NCI-H187 (cell line): ENCODE results near the gene PRKAR1A.
A peak's percentile ranks its signal among the peaks of the same experiment; 100 is the strongest.
"Not testable (repeated sequence)": the region's sequence is repeated elsewhere in the genome, so short reads cannot be mapped to it uniquely, and the experiment has no call there.

Source experiments
- DNase-seq, 2 experiments: peaks; one replicate each; lab custom pipeline; 2025; lab: John Stamatoyannopoulos, UW

Gene PRKAR1A

DNA sequence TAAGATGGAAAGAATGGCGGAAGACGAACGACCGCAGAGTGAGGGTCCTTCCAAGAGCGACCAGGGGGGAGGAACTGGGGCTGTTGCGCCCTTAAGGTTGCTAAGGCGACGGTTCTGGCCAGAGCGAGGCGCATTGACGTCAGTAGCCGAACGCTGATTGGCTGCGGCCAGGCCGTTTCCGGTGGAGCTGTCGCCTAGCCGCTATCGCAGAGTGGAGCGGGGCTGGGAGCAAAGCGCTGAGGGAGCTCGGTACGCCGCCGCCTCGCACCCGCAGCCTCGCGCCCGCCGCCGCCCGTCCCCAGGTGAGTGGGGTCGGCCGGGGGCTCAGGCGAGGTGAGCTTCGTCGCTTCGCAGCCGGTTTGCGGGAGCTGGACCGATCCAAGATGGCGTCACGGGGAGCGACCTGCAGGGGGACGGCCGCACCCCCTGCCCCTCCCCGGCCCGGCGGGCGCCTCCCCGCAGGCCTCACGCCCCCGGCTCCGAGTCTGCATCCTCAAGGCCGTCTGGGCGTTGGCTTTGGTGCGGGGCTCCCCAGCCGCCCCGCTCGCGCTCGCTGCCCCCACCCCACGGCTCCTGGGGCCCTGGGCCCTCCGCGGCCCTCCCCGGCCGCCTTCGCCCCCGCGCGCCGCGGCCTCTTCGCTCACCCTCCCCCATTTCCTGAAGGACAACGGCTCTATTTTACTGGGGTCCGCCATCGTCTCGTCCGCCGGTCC is at the start of gene PRKAR1A:
TSS of gene PRKAR1A (plus strand) at position 184 of the 713 bp plus-strand sequence. CDS start 2,970 bp downstream, outside the sequence.
- DNase-seq, result peak; percentile 80 to 86

DNA sequence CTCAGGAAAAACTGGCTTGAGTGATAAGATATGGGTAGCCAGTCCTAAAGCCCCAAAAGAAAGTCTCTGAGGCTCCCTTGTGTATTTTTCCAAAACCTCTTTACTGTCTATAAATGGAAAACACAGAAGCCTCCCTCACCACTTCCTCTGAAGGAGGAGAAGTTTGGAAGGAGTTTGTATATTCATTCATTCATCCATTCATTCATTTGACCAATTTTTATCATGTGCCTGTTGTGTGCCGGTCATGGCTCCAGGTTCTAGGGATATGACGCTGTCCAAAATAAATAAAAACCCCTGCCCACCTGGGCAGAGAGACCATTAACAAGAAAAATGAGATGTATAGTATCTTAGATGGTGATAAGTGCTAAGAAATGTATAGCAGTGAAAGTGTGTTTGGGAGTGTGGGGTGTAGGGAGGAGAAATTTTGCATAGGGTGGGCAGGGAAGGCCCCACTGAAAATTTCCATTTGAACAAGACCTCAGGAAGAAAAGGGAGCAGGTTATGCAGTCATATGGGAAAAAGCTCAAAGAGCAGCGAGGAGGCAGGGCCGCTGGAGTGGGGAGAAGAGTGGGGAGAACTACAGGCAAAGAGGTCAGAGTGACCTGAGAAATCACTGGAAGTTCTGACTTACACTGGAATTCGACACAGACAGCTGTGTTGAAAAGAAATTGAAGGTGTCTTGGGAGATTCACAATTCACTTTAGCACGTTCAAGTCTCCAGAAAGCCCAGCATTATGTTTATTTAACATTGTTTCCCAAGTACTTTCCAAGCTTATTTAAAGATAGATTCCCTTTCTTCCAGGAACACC is 48.8 kb upstream of the PRKAR1A start:
- DNase-seq, result no peak

DNA sequence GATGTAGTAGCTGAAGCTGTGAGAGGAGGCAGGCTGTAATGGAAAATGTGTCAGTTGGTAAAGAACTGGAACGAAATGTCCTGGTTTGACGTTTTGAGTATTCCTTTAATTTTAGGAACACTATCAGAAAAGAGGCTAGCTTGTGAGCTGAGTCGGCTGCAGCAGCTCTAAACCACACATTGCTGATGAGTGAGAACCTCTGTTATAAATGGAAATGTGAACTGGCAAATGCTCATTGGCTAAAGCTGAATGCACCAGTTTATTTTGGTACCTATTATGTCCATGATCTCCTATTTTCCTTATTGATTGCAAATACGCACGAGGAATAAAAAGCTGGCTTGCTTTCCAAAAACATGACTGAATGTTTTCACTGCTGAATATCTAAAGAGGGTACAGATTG is 43.9 kb upstream of the PRKAR1A start:
- no peak for DNase-seq

DNA sequence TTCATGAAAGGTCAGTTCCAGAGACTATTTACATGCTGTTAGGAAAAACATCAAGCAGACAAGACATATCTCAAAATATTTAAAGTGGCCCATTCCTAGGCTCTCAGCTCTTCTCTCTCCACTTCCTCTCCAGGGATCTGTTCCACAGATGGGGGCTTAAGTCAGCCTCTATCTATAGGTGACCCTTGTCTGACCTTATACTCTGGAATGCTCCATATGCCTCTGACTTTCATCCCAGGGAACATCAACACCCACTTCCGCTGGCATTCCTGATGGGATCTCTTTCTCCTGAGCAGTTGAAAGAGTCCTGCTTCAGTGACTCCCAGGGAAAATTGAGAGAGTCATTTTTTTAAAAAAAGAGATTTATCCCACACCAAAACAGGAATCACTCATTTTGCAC is 43.4 kb upstream of the PRKAR1A start:
- no peak for DNase-seq

DNA sequence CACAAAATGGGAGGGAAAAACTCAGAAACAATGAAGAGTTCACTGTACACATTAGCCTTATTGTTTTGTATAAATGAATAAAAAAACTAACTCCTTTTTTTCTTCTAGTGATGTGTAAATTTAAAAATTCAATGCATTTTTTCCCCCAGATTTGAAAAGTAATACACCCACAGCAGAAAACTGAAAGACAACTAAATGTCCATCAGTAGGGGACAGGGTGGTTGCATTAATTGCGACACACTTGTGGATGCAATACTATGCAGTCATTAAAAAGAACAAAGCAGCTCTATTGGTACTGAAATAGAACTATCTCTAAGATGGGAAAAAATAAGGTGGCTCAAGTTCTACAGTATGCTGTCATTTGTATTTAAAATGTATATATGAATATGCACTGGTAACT is 41.3 kb upstream of the PRKAR1A start:
- DNase-seq, result no peak

DNA sequence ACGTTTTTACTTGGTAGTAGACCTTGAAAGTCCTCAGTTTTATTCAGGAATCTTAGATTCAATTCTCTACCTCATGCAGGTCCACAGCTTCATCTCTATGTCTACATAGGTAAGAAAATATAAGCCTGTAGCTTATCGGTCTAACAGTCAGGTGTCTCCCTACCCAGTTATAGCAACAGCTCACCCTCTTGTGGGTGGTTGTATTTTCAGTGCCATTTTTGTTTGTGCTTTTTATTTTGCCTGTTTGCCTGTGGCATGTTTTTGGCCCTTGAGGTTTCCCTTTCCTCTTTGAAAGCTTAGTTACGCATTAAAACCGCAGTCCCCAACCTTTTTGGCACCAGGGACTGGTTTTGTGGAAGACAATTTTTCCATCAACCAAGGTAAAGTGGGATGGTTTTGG is 31.3 kb upstream of the PRKAR1A start:
- no peak for DNase-seq

DNA sequence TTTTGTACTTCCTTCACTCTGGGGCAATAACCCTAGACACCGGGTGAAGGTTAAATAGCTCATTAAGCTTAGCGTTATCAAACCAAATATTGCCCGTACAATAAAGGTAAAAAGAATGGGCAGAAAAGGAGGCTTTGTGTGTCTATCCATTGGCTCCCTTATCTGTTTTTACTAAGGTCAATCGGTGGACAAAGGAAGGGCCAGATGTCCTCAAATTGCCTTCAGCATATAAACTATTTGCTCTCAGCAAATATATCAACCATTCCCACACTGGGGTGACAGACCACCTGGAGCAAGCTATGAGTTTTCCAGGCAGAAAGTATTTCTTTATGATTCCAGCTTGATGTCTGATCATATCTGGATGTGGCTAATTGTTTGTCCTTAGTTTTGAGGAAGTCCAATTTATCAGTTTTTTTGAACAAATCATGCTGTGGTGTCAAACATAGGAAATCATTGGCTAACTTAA is 29.6 kb upstream of the PRKAR1A start:
- no peak for DNase-seq

DNA sequence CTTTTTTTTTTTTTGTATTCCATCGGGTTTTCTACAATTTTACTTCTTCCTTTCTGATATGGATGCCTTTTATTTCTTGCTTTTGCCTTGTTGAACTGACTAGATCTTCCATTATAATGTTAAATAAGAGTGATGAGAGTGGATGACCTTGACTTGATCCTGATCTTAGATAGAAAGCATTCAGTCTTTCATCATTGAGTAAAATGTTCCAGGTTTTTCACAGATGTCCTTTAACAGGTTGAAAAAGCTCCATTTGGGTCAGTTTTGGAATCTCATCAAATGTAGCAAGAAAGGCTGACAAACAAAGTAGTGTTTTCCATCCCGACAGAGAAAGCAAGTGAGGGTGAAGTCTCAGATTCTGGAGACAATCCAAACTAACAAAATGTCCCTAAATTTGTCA is 27.8 kb upstream of the PRKAR1A start:
- no peak for DNase-seq

DNA sequence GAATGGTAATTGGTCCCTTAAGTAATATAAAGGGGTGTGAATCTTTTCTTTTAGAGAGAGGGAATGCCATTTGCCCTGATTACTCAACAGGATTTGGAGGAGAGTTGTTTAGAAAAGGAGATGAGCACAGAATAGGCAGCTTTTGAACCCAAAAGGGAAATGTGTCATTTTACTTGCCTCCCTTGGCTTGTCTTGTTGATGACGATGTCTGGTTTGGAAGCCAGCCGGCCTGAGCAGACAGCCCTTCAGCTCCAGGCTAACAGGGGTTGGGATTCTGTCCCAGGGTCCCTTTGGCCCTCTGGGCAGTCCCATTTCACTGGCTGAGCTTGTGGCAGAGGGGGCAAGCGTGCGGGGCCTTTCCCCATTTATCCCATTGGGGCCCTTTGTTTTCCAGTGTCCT is 22.3 kb upstream of the PRKAR1A start:
- no peak for DNase-seq

DNA sequence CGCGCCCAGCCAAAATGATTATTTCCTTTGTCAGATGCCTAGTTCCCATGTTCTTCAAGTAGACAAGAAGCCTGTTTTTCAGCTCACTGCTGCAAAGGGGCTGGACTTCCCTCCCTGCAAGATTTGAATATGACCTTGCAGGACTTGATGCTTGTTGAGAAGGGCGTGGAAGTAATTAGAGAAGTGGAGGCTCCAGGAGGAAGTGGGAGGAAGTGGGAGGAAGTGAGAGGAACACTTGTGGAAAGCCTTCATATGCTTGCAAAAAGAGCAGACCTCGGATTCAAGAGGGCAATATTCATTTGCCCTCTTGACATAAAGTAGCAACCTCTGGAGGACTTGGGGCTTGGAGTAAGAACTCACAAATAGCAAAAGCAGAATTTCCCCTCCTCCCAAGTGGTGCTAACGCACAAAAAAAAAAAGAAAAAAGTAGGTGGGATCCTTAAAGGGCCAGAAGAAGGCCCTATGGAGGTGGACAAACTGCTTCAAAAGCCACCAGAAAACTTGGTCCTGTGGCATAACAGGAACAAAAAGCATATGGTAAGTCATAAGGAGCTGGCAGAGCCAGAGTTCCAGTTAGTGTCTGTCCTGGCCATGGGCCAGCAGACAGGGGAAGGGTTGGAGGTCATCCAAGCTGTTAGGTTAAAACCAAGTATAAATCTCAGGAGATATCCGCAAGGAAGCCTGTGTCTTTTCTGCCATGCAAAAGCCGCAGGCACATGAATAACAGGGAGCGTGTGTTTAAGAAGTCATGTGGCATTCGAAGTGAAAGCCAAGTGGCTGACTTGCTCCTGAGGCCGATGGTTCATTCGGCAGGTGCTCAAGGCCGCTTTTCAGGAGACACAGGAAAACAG is 20.6 kb upstream of the PRKAR1A start:
- DNase-seq, result no peak

DNA sequence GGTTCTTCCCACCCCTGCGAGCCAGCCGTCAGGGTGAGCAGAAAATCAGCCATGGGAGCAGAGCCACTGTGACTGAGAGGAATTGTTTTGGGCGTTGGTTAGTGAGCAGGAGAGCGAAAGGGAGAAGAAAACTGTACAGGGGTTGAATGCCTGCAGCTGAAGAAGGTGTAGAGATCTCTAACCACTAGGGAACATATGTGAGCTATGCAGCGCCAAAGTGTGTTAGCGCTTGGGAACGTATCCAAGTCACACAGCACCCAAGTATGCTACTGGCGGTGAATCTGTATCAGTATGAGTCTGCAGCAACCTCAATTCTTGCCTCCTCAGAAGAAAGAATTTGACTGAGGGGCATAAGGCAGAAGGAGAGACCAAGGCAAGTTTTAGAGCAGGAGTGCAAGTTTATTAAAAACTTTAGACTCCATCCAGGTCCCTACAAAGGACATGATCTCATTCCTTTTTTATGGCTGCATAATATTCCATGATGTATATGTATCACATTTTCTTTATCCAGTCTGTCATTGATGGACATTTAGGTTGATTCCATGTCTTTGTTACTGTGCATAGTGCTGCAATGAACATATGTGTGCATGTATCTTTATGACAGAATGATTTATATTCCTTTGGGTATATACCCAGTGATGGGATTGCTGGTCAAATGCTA is 19.7 kb upstream of the PRKAR1A start:
- not testable (repeated sequence) for DNase-seq

DNA sequence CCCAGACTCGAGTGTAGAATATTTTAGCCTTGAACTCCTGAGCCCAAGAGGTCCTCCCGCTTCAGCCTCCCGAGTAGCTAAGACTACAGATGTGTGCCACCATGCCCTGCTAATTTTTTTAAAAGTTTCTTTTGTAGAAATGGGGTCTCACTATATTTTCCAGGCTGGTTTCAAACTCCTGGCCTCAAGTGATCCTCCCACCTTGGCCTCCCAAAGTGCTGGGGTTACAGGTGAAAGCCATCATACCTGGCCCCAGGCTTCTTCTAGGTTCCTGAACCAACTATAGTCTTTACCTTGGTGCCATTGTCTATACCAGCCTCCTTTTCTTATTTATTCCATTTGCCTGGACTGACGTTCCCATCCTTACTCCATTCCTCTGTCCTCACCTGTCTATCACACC is 17.1 kb upstream of the PRKAR1A start:
- DNase-seq, result no peak

DNA sequence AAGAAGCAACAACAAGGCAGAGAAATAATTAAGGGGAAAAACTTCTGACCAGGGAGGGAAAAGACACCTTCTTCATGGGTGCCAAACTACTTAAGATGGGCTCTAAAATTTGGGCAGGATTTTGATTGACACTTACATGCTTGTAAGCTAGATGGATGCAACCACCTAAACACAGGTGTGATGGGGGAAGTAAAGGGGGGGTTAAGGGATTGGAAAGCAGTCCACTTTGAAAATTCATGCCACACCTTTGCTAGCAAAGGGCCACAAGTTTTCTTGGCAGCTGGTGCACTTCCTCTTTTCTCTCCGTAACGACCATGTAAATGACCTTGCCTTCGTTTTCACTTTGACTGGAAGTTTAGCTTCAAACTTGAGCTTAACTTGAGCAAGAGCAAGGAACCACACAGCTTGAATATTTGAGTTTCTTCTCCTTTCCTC is 14.3 kb upstream of the PRKAR1A start:
- no peak for DNase-seq

DNA sequence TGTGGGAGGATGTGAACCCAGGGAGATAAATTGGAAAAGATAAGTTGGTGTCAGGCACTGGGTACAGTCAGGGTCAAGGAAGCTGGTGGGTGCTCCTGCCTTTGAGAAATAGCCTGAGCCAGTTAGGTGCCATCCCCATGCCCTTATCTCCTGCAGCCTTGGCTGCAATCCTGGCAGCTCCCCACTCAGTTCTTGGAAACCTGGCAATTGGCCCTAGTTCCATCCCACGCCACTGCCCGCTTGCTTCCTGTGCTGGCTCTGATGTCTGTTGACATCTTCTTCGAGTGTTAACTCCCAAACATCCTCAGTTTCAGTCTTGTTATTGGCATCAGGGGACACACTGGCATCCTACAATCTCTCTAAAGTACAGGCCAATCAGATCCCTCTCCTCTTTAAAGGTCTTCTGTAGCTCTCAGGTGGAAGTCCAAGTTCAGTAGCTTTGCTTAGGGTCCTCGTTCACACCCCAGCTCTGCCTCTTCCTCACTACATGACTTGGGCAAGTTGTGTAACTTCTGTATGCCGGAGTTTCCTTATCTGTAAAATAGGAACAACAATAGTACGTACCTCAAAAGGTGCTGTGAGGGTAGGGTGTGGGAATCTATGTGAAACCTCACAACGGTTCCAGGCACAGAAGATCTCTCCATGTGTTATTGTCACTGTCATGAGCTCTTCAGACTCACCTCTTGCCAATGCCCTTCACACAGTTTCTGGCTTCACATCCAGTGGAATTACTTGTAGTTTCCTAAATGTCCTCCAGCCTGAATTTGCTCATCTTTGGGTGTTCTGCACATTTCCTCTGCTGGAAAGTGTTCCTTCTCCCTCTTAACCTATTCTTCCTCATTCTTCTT is 13.5 kb upstream of the PRKAR1A start:
- no peak for DNase-seq

DNA sequence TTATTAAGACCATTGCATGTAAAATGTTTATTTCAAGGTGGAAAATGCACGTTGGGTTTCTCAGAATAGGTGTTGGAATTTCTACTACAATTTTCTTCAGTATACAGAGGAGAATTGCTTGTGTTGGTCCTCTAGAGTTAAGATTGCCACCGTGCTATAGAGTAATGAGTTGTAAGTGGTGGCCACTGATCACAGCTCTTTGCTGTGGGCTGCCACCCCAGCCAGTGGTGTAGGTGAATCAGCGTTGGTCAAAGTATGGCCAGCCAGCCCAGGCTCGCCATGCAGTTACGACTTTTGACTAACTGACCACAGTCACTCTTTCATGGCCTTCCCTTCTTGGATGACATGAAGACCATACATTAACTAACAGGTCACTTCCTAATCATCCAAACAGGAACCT is 12.6 kb upstream of the PRKAR1A start:
- DNase-seq, result no peak

DNA sequence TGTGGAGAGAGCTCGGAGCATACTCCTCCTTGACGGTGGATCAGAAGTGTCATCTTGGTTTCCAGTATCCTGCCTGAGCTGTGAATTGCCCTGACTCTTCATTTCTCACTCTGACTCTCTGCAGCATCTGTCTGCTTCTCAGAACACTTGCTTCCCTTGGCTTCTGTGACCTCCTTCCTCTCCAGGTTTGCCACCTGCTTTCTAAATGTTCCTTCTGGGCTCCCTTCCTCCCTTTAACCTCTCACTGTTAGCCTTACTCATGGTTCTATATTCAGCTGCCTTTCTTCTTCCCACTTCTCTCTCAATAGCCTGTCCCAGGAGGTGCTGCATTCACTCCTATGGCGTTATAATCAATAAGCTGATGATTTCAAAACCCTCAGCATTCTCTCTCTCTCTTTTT is 11.2 kb upstream of the PRKAR1A start:
- DNase-seq, result no peak

DNA sequence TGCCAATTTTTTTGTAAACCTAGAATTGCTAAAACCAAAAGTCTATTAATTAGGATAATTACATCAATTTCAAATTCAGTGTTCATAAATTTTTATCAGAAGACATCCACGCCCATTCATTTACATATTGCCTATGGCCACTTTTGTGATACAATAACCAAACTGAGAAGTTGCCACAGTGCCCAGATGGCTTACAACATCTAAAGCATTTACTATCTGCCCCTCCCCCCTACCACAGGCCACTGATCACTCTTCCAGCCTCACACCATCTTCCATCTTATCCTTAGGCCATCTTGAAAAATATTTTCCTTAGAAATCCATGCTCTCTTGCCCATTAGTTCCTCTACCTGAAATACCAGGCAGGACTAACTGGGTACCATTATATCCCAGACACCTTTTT is 6.3 kb upstream of the PRKAR1A start:
- DNase-seq, result no peak

DNA sequence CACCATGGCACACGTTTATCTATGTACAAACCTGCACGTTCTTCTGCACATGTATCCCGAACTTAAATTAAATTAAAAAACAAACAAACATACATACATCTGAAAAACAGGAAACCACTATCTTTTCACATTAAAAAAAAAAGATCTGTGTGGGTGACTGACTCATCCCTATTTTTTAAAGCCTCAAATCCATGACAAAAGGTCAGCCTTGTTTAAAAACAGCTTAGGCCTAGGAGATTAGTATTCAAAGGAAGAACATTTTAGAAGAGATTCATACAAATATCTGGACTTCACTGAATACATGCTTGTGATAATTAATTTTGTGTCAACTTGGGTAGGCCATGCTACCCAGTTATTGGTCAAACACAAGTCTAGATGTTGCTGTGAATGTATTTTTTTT is 4.7 kb upstream of the PRKAR1A start:
- DNase-seq, result no peak

DNA sequence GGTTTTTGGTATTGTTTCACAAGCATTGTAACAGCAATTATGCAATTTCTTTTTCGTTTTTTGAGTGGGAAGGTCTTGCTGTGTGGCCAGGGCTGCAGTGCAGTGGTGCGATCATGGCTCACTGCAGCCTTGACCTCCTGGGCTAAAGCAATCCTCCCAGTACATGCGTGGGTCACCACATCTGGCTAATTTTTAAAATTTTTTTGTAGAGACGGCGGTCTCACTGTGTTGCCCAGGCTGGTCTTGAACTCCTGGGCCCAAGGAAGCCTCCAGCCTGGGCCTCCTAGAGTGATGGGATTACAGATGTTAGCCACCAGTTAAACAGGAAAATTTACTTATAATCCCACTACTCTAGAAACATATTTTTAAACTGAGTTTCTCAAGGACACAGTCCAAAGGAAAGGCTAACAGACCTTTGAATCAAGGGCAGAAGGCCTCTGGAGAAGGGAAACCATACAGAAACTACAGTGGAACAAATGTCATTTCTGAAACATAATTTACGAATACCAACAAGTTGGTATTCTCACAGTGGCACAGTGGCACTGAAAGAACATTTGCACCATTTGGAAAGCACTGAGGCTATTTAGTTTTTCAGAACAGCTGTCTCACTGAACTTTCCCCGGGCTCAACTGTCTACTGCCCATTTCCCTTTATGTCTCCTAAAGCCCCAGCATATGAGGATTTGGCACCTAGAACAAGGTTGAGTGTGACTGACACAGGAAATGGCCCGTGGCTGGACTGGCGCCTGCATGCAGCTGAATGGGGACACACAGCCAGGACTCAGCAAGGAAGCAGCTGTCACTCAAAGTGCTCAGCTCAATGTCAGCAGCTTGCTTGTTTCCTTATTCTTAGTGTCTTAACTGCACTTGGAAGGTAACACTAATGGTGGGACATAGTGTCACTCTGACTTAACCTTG is 2.8 kb upstream of the PRKAR1A start:
- DNase-seq, result peak; percentile 16 to 22

DNA sequence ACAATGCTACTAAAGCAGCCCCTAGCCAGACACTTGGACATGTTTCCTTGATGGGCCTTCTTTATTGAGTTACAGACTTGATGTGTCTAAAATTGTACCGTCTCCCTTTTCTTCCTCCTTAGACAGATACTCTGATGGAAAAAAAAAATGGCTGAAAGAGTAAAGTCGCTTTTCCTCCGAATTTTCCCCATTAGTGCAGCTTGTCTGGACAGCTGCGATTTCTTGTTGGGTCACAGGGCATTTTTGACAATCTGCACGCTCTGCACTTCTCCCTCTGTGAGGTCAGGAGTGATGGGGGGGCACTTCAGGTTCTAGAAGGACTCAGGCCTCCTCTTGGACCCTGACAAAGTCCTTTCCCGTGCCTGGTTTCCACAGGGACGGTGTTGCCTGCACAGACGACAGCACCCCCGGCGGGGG is 968 bp upstream of the PRKAR1A start:
- no peak for DNase-seq
